GM21737 (cell line): Measurements from ENCODE around the gene RTL10.

Source experiments
- ATAC-seq: cut with Tn5 transposase; IDR thresholded peaks from one replicate; pipeline ENCODE4 v1.9.1; 2021; ENCODE audit warnings: mild to moderate bottlenecking, moderate library complexity; ENCODE audit not compliant: unreplicated experiment

Gene RTL10

DNA sequence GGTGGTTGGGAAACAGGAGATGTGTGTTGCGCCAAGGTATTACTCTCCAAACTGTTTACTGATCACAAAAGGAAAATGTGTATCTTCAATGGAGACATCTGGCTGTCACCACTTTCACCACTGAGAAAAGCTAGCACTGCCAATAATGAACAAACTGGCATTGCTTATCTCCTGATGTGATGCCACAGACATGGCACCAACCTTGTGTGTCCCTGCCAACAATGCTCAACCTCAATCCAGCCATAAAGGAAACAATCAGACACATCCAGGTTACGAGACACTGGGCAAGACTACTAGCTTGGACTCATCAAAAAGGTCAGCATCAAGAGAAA is 28.1 kb downstream of the RTL10 start:
- ATAC-seq: no peak

DNA sequence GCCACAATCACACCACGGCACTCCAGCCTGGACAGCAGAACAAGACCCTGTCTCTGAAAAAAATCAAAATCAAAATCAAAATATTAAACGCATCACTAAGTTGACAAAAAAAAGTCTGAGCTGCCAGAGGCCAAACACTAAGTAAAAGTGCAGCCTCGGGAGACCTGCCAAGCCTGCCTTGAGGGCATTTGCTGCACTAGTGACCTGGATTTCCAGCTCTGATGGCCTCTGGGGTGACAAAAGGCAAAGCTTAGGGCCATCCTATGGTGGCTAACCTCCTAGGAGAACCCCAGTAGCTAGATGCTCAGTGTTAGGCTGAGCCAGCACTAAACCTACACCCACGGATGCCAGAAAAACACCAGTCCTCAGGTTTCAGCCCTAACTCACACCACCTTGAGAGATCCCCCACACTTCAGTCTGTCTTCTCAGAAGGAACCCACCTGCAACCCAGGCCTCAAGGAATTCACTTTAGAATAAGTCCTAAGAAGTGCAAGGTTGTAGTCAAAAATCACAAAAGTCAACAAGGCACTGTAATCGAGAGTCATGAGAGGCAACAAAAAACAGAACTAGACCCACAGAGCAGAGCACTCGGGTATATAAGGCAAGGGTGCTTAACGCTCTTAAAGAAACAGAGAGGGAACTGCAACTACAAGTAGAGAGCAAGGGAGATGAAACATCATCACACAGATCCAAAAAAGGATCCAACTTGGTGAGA is 28.6 kb downstream of the RTL10 start:
- no peak for ATAC-seq

DNA sequence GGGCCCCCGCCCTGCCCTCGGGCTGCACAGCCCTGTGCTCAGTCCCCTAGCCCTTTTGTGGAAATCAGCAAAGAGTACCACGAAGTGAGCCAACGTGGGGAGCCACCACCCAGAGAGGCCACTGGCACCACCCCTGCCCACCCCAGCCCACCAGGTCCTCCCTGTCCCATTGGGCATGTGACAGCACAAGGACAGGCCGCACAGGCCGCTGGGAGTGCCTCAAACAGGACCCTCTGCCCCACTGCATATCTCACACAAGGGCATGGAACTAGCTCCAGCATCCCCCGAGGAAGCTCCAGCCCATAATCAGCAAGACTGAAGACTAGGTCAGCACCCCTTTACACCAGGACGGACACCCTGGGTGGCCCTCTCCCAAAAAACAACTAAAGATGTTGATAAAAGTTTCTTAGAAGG is 29.7 kb downstream of the RTL10 start:
- ATAC-seq: no peak

GRCh38 chr22:19824212-19824925 is 30.3 kb downstream of the RTL10 start:
- no peak for ATAC-seq

DNA sequence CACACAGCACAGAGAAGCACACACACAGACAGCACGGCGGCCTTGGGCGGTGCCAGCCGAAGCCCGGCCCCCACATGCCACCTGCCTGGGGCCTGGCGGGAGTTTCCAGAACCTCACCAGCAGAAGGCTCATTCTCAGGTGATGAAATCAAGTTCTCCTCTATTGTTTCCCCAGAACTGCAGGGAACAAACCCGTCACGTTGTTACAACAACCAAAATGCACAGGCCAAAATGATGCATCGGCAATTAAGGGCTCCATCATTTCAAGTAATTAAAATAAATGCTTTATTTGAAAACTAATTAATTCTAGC is 30.8 kb downstream of the RTL10 start:
- no peak for ATAC-seq

- ATAC-seq: no peak
Measured at GRCh38 chr22:19823191-19823901, 31.3 kb downstream of the RTL10 start.

DNA sequence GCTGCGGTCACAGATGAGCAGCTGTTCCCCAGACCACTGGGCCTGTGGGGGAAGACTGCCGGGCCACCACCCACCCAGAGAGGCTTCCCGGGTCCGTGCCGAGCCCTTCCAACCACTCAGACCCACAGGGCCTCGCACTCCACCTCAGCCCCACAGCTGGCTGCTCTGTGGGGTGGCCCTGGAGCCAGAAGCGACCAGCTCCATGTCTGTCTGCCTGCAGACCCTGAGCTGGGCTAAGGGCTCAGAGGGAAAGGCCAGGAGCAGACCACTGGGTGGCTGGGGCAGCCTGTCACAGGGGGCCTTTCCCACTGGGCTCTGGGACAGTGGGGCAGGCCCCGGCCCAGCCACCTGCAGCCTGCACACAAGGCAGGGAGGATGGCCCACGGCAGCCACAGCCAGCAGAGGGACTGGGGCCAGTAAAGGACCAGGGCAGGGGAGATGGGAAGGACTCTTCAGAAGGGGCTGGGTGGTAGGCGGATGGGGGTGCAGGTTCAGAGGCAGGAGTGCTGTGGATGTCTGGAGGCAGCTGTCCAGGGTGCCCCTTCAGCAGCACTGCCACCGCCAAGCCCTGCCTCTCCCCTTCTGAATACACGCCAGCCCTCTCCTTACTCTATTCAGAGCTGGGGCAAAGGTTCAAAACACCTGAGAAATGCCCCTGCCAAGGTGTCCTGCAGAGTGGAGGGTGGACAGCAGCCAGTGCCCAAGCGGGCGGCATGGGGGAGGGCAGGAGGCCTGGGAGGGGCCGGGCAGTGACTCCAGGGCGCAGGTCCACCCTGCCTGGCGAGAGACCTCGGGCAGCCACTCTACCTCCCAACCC is 32.2 kb downstream of the RTL10 start:
- ATAC-seq: no peak

GRCh38 chr22:19821523-19822300 is 33.0 kb downstream of the RTL10 start:
- no peak for ATAC-seq

DNA sequence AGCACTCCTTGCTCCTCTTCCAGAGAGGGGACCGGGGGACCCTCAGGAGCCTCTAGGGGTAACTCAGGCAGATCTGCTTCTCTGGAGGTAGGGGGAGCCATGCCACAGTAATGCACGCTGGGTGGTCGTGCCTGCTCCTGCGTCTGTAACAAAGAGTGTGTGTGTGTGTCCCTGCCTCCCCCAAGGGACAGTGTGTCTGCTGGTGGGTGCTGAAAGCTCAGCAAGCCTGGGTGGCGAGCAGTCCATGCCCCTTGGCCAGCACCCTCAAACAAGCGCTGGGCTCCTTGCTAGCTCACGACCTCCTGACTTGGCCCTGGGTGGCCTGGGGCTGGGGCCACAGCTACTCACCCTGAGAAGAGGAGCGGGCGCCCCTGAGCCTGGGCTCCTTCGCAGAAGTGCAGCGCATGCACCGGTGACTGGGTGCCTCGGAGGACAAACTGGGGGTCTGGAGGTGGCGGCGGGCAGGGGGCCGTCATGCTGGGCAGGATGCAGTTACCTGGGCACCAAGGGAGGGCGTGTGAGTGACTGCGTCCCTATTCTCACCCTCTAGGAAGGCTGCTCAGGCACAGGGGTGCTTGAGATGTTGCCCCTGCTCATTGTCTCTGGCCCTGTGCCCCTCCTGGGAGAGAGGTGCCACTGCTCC is 33.7 kb downstream of the RTL10 start:
- no peak for ATAC-seq

GRCh38 chr22:19819911-19820879 is 34.5 kb downstream of the RTL10 start:
- ATAC-seq: no peak

- ATAC-seq: no peak
Measured at GRCh38 chr22:19819208-19819910, 35.3 kb downstream of the RTL10 start.

- no peak for ATAC-seq
Measured at GRCh38 chr22:19818324-19819207, 36.1 kb downstream of the RTL10 start.

DNA sequence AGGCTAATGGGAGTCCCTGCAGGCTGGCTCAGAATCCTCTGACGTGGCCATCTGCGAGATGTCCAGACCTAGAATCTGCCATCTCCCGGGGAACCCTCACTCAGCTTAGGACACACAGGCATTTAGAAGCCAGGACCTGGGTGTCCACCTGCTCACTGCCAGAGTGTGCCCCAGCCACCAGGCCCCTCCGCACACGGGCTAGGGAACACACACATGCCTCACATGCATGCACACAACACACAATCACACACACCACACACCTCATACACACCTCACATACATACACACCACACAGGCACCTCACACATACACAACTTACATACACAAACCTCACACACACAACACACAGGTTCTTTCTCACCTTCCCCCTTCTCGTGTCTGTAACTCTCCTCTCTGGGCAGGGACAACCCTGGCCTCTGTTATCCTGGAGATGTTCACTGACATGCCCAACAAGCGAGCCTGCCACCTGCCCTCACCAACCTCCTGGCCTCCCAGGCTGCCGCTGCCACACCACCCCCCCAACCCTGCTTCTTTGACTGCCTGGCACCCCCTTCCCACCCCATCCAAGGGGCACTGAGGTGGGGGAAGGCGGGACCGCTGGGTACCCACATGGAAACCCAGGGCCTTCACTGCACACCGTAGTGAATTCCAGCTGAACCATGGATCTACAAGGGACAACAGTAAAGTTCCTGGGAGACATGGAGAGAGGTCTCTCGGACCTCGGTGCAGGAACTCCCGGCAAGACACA is 38.1 kb downstream of the RTL10 start:
- ATAC-seq: no peak

- ATAC-seq: no peak
Measured at GRCh38 chr22:19815823-19816290, 38.8 kb downstream of the RTL10 start.

GRCh38 chr22:19815093-19815822 is 39.4 kb downstream of the RTL10 start:
- no peak for ATAC-seq

GRCh38 chr22:19814428-19814827 is 40.2 kb downstream of the RTL10 start:
- ATAC-seq: no peak
